Esophagus muscularis mucosa (tissue), 3 donors: Measurements from ENCODE around the gene DNAJC3.

Experiments
- POLR2A ChIP-seq: fragments of 450-650 bp; IDR thresholded peaks from one replicate; pipeline ENCODE4 v1.6.1; 2017; ENCODE audit warnings: antibody characterized with exemption, moderate library complexity, mild to moderate bottlenecking, low read depth
- POLR2AphosphoS5 ChIP-seq, 2 donors: sonication (generic); formaldehyde crosslinking; IDR thresholded peaks; one replicate each; pipeline ENCODE4 v1.6.1; 2017; ENCODE audit warnings: antibody characterized with exemption in 2 of 2
- TF ChIP-seq, protein P1 (sequence below), 3 experiments: fragments of 200-600 bp in 2 of 3; fragments of 450-650 bp in 1 of 3; sonication (generic) in 2 of 3; IDR thresholded peaks; one replicate each; pipeline ENCODE4 v1.5.1; 2017 to 2019; ENCODE audit warnings: antibody characterized with exemption in 3 of 3, mild to moderate bottlenecking in 2 of 3, moderate library complexity in 1 of 3

DNA sequence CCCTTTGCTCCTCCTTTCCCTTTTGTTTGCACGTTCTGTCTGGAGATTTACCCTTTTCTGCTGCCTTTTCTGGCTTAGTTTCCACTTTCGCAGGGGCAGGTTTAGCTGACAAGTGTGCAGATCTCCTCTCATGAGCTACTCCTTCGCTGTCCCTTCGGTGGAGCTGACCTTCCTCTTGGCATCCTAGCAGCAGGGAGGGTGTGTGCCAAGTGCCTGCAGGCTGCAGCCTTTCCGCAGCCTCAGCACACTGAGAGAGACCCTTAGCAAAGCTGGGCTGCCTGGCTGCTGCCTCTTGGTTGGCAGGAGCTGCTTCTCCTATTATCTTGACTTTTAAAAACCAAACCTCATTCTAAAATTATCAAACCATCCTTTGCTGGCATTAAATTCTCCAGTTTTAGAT is 132.5 kb downstream of the DNAJC3 start:
- TF ChIP-seq, protein P1, sequence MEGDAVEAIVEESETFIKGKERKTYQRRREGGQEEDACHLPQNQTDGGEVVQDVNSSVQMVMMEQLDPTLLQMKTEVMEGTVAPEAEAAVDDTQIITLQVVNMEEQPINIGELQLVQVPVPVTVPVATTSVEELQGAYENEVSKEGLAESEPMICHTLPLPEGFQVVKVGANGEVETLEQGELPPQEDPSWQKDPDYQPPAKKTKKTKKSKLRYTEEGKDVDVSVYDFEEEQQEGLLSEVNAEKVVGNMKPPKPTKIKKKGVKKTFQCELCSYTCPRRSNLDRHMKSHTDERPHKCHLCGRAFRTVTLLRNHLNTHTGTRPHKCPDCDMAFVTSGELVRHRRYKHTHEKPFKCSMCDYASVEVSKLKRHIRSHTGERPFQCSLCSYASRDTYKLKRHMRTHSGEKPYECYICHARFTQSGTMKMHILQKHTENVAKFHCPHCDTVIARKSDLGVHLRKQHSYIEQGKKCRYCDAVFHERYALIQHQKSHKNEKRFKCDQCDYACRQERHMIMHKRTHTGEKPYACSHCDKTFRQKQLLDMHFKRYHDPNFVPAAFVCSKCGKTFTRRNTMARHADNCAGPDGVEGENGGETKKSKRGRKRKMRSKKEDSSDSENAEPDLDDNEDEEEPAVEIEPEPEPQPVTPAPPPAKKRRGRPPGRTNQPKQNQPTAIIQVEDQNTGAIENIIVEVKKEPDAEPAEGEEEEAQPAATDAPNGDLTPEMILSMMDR (IDR thresholded peaks at IDR 0.05): no peak
- TF ChIP-seq POLR2A (no peak), POLR2AphosphoS5 (IDR thresholded peaks at IDR 0.05) (no peak)
